ENCODE measurements around the gene HS3ST5.

DNA sequence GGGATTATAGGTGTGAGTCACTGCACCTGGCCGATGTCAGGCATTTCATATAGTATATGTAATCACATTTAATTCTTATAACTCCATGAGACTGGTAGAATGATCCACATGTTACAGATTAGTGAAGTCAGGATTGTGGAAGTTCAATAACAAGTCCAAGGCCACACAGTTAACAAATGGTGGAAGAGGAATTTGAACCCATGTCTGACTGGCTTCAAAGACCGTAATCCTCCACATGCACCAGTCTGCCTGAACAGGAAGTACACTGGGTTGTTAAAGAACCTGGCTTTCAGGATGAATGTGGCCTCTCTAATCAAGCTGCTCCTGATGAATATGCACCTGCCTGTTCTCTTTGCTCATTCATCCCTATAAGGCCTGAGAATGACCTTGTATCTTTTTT lies 249.9 kb downstream of the HS3ST5 start:
- TF ChIP-seq, protein P1, sequence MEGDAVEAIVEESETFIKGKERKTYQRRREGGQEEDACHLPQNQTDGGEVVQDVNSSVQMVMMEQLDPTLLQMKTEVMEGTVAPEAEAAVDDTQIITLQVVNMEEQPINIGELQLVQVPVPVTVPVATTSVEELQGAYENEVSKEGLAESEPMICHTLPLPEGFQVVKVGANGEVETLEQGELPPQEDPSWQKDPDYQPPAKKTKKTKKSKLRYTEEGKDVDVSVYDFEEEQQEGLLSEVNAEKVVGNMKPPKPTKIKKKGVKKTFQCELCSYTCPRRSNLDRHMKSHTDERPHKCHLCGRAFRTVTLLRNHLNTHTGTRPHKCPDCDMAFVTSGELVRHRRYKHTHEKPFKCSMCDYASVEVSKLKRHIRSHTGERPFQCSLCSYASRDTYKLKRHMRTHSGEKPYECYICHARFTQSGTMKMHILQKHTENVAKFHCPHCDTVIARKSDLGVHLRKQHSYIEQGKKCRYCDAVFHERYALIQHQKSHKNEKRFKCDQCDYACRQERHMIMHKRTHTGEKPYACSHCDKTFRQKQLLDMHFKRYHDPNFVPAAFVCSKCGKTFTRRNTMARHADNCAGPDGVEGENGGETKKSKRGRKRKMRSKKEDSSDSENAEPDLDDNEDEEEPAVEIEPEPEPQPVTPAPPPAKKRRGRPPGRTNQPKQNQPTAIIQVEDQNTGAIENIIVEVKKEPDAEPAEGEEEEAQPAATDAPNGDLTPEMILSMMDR (IDR thresholded peaks at IDR 0.05; ENCODE audit: low read length) = no peak
- TF ChIP-seq EZH2 (optimal IDR thresholded peaks at IDR 0.05; ENCODE audit: low read depth, low read length) (no peak), EZH2phosphoT487 (IDR thresholded peaks at IDR 0.05; ENCODE audit: low read length) (no peak)

Data from MM.1S (cell line).